ENCODE results near the gene RBFOX2.

The RBFOX2 gene

GRCh38 chr22:35958334-35958733, 70.3 kb downstream of the RBFOX2 start:
- DNase-seq (ENCODE audit: low read depth), result no peak
- no peak overlapping the region for H3K4me3 ChIP-seq (ENCODE audit: low read length)
- TF ChIP-seq CTCF (conservative IDR thresholded peaks at IDR 0.05; ENCODE audit: low read length), result no peak

- no peak for TF ChIP-seq CTCF (conservative IDR thresholded peaks at IDR 0.05; ENCODE audit: low read length)
- no peak overlapping the region for H3K4me3 ChIP-seq (ENCODE audit: low read length)
- DNase-seq (ENCODE audit: low read depth), result no peak
These were observed 71.0 kb downstream of the RBFOX2 start for GRCh38 chr22:35957589-35957988.

- TF ChIP-seq CTCF (conservative IDR thresholded peaks at IDR 0.05; ENCODE audit: low read length), result no peak
- no peak for DNase-seq (ENCODE audit: low read depth)
- no peak overlapping the region for H3K4me3 ChIP-seq (ENCODE audit: low read length)
These were observed 71.8 kb downstream of the RBFOX2 start for GRCh38 chr22:35956850-35957249.

GRCh38 chr22:35955546-35955945, 73.1 kb downstream of the RBFOX2 start:
- TF ChIP-seq CTCF (conservative IDR thresholded peaks at IDR 0.05; ENCODE audit: low read length), result no peak
- DNase-seq (ENCODE audit: low read depth), result no peak
- no peak overlapping the region for H3K4me3 ChIP-seq (ENCODE audit: low read length)

- no peak for DNase-seq (ENCODE audit: low read depth)
- TF ChIP-seq CTCF (conservative IDR thresholded peaks at IDR 0.05; ENCODE audit: low read length), result no peak
- no peak overlapping the region for H3K4me3 ChIP-seq (ENCODE audit: low read length)
These were observed 76.0 kb downstream of the RBFOX2 start for GRCh38 chr22:35952576-35952975.

GRCh38 chr22:35950262-35950661, 78.4 kb downstream of the RBFOX2 start:
- DNase-seq (ENCODE audit: low read depth), result no peak
- no peak overlapping the region for H3K4me3 ChIP-seq (ENCODE audit: low read length)
- TF ChIP-seq CTCF (conservative IDR thresholded peaks at IDR 0.05; ENCODE audit: low read length), result no peak

GRCh38 chr22:35949243-35949642, 79.4 kb downstream of the RBFOX2 start:
- DNase-seq (ENCODE audit: low read depth), result no peak
- TF ChIP-seq CTCF (conservative IDR thresholded peaks at IDR 0.05; ENCODE audit: low read length), result no peak

More at GRCh38 chr22:35949243-35949642, 79.4 kb downstream of the RBFOX2 start:
- no peak overlapping the region for H3K4me3 ChIP-seq (ENCODE audit: low read length)
